Measurements from ENCODE around the gene EFCAB6. TPM values are rescaled to one million over a fixed set of nuclear protein-coding genes. Genes with fewer than 3 reads are reported as not detected.

The EFCAB6 gene
- total and polyA plus RNA-seq, 2 of the 4 experiments (the other 2 are of a cell fraction) = 0.44 to 1.1 TPM

- Histone ChIP-seq H3K36me3 (ENCODE audit: control insufficient read depth, insufficient read depth, low read length) (no peaks in the 10 kb centered on the region), H3K9ac (ENCODE audit: low read depth, low read length) (no peak overlapping the region), H3K23ac (ENCODE audit: low read depth, low read length) (no peak overlapping the region), H2AFZ (replicated peaks; ENCODE audit: low read length, poor library complexity) (peak overlapping the region; percentile 73), H3K27ac (ENCODE audit: insufficient read depth, low read length) (peak overlapping the region; percentile 69), H4K8ac (ENCODE audit: low read depth in 2 of 2, low read length in 2 of 2) (peak overlapping the region in 1 of 2 experiments; percentile 8; a peak in 2 of 4 replicates), H3K18ac (ENCODE audit: low read depth, low read length) (peak overlapping the region; percentile 17; the same call in 1 of the 2 replicates), H2BK5ac (ENCODE audit: low read depth, low read length, poor library complexity, severe bottlenecking) (peak overlapping the region; percentile 56), H3K27me3 (ENCODE audit: control insufficient read depth, insufficient read depth, low read length) (no peaks in the 10 kb centered on the region), H3K14ac (replicated peaks; ENCODE audit: low read depth, low read length) (no peak overlapping the region), H3K9me3 (ENCODE audit: control insufficient read depth, insufficient read depth, low read length) (no peaks in the 10 kb centered on the region), H3K4me3 (ENCODE audit: insufficient read depth, low read depth, low read length) (no peak overlapping the region), H2AK9ac (replicated peaks; ENCODE audit: low read depth, low read length, poor library complexity) (no peak overlapping the region), H4K5ac (ENCODE audit: low read depth, low read length) (peak overlapping the region; percentile 31; the same call in 1 of the 2 replicates), H2AK5ac (ENCODE audit: low read depth, low read length) (peak overlapping the region; percentile 73; the same call in 1 of the 2 replicates), H3K56ac (ENCODE audit: extremely low read depth, insufficient read depth, low read length) (no peak overlapping the region), H2BK15ac (ENCODE audit: low read depth, low read length) (no peak overlapping the region), H4K91ac (ENCODE audit: insufficient read depth, low read depth, low read length) (0 out of 2 replicates have a peak overlapping the region, but pooled peaks have one; percentile 56), H2BK20ac (ENCODE audit: low read depth, low read length) (peak overlapping the region; percentile 16; the same call in 1 of the 2 replicates), H3K9me1 (ENCODE audit: insufficient read depth, low read length) (peaks cover 13% of the 10 kb centered on the region), H2BK120ac (ENCODE audit: low read depth, low read length) (peak overlapping the region; percentile 60), H3K4me1 (ENCODE audit: control insufficient read depth, insufficient read depth, low read length) (peaks cover 44% of the 10 kb centered on the region), H3K79me1 (ENCODE audit: low read depth in 1 of 2, low read length in 2 of 2) (no peaks in the 10 kb centered on the region), H4K20me1 (ENCODE audit: insufficient read depth, low read length) (no peaks in the 10 kb centered on the region; the same call in 1 of the 2 replicates), H3K4ac (ENCODE audit: low read depth, low read length) (0 out of 2 replicates have a peak overlapping the region, but pooled peaks have one; percentile 46), H3K4me2 (ENCODE audit: low read depth, low read length) (0 out of 2 replicates have a peak overlapping the region, but pooled peaks have one; percentile 2)
- dilution Hi-C loops (cut with HindIII; ENCODE audit: low sequenced_read_pairs, unreplicated experiment) = no loop called here
- ChIA-PET POLR2A (ENCODE audit: unreplicated experiment) (no interaction called here), CTCF (interaction anchor here (0.5 kb wide), 1 partner anchor 134 kb away, joined by 4 read pairs; no protein-coding TSS in a partner anchor)
- BruUV-seq (replicated peaks) = no TSS peak
- in situ Hi-C loops (cut with MboI; ENCODE audit: low sequenced_read_pairs) = no loop called here
- 48% methylated on average over 3 of the region's 6 CpGs; no CpG with 5 or more reads in 1 of the 2 experiments for WGBS, 2 experiments (ENCODE audit: extremely low coverage in 2 of 2, insufficient read length in 1 of 2)
- TF ChIP-seq RFX5 (IDR thresholded peaks at IDR 0.05; ENCODE audit: low read depth, low read length) = no peak
- no peak for TF ChIP-seq SMC3 (IDR thresholded peaks at IDR 0.05; ENCODE audit: low read depth, low read length)
- TF ChIP-seq FOS (IDR thresholded peaks at IDR 0.05; ENCODE audit: low read depth, low read length) = no peak
- no peak for TF ChIP-seq USF2 (IDR thresholded peaks at IDR 0.05; ENCODE audit: low read depth, low read length)
- TF ChIP-seq CTCF (conservative IDR thresholded peaks at IDR 0.05; ENCODE audit: low read depth, low read length) = no peak
- no peak for TF ChIP-seq MAFK (IDR thresholded peaks at IDR 0.05; ENCODE audit: low read depth, low read length)
- ATAC-seq (ENCODE audit: low read depth) (peak; percentile 46), DNase-seq (peak; percentile 14)
- intact Hi-C loops (cut with micrococcal nuclease) = no loop called here
Measured at GRCh38 chr22:43828725-43828997, 16.6 kb upstream of the EFCAB6 start.
